Kidney (tissue), 14 donors: Measurements from ENCODE around the gene B3GAT1. TPM values are rescaled to one million over a fixed set of nuclear protein-coding genes. Genes with fewer than 3 reads are reported as not detected.

ENCODE experiments used
- DNase-seq, 5 donors: peaks; one replicate each; pipeline ENCODE4 v3.0.0-alpha.2; 2013 to 2020
- FAIRE-seq: peaks from 2 replicates; lab custom pipeline; 2012; peaks lifted over from hg19 to GRCh38; lab: Jason Lieb, UNC
- H3K27ac ChIP-seq, 2 donors: one replicate each; pipeline ENCODE4 v1.7.0; 2013; ENCODE audit warnings: low read depth in 2 of 2, low read length in 2 of 2, inconsistent platforms in 1 of 2
- H3K27me3 ChIP-seq: one replicate; pipeline ENCODE4 v1.7.1; 2013; ENCODE audit warnings: low read length, inconsistent platforms; ENCODE audit not compliant: control insufficient read depth, insufficient read depth
- H3K36me3 ChIP-seq, 3 donors: one replicate each; pipeline versions ENCODE4 v1.7.0 to v1.7.1; 2013; ENCODE audit warnings: low read length in 3 of 3, control low read depth in 1 of 3, inconsistent platforms in 1 of 3; ENCODE audit not compliant: insufficient read depth in 3 of 3, control insufficient read depth in 2 of 3
- H3K4me1 ChIP-seq, 3 donors: one replicate each; pipeline versions ENCODE4 v1.7.0 to v1.7.1; 2013; ENCODE audit warnings: low read length in 3 of 3, inconsistent platforms in 1 of 3, low read depth in 1 of 3; ENCODE audit not compliant: control insufficient read depth in 2 of 3, insufficient read depth in 2 of 3
- H3K4me3 ChIP-seq, 3 donors: one replicate each; pipeline versions ENCODE4 v1.7.0 to v1.8.1; 2013; ENCODE audit warnings: low read length in 3 of 3, control low read depth in 1 of 3, inconsistent platforms in 1 of 3
- H3K9ac ChIP-seq, 3 donors: one replicate each; pipeline versions ENCODE4 v1.7.0 to v1.7.1; 2013; ENCODE audit warnings: low read length in 3 of 3, control low read depth in 1 of 3, inconsistent platforms in 1 of 3
- H3K9me3 ChIP-seq, 3 donors: one replicate each; pipeline versions ENCODE4 v1.7.0 to v1.7.1; 2013; ENCODE audit warnings: low read length in 3 of 3, control low read depth in 1 of 3, inconsistent platforms in 1 of 3; ENCODE audit not compliant: control insufficient read depth in 2 of 3, insufficient read depth in 1 of 3
- CTCF ChIP-seq: IDR thresholded peaks from 3 replicates; pipeline ENCODE4 v1.5.1; 2012; ENCODE audit warnings: mild to moderate bottlenecking, moderate library complexity, borderline replicate concordance; ENCODE audit not compliant: insufficient read depth; ENCODE audit errors: extremely low read depth
- intact Hi-C: fragments of 100-400 bp; cut with DNase I; formaldehyde crosslinking; loops from one replicate; pipeline ENCODE4 v1.11.1; 2022
- polyA plus RNA-seq: library from polyadenylated mRNA; stranded (reverse); fragments of 350-450 nt; fragmentation: Illumina TruSeq; extraction: RNeasy Lipid Tissue Mini Kit (QIAGEN cat#74804); gene quantifications from one replicate; pipeline ENCODE4 v1.2.3, GENCODE V29; 2014; ENCODE audit warnings: low read depth, low replicate concordance; ENCODE audit not compliant: insufficient read depth
- total RNA-seq: library from RNA; stranded (reverse); fragmentation: NEBNext Ultra II Directional; extraction: Animal tissue kit (Norgen Biotek cat#: 25700); gene quantifications from one replicate; pipeline ENCODE4 v1.2.1, GENCODE V29; 2021
- donor health status: control.
- donor health status: control.
- donor health status: control.
- donor health status: control.
- donor health status: control.
- donor health status: DM: yes; HTN: yes; CAD: no.
- donor health status: Normal renal cell carcinoma (clear cell type).

Gene B3GAT1
- total and polyA plus RNA-seq, 2 donors from 2014 or later: 0.82 to 3.7 TPM

- DNase-seq: no peak
- no peak overlapping the region for H3K4me3 ChIP-seq
- no peaks in the 10 kb centered on the region for H3K27me3 ChIP-seq
- H3K9ac ChIP-seq: no peak overlapping the region
- FAIRE-seq: no peak
- no peaks in the 10 kb centered on the region for H3K9me3 ChIP-seq
- intact Hi-C loops: no loop called here
- no peaks in the 10 kb centered on the region for H3K4me1 ChIP-seq
- H3K27ac ChIP-seq: no peak overlapping the region
- H3K36me3 ChIP-seq: no peaks in the 10 kb centered on the region
- no peak for TF ChIP-seq CTCF
Observed at GRCh38 chr11:134429106-134429505, 17.1 kb upstream of the B3GAT1 start.

- H3K4me1 ChIP-seq: no peaks in the 10 kb centered on the region
- DNase-seq (no peak), FAIRE-seq (no peak)
- H3K27me3 ChIP-seq: no peaks in the 10 kb centered on the region
- H3K36me3 ChIP-seq: no peaks in the 10 kb centered on the region
- no peak overlapping the region for H3K9ac ChIP-seq
- H3K27ac ChIP-seq: no peak overlapping the region
- intact Hi-C loops: no loop called here
- no peak for TF ChIP-seq CTCF
- H3K9me3 ChIP-seq: no peaks in the 10 kb centered on the region
- H3K4me3 ChIP-seq: no peak overlapping the region
Observed at GRCh38 chr11:134425816-134426536, 13.9 kb upstream of the B3GAT1 start.

GRCh38 chr11:134425413-134425812 is 13.4 kb upstream of the B3GAT1 start:
- FAIRE-seq (no peak), DNase-seq (no peak)
- Histone ChIP-seq H3K4me3 (no peak overlapping the region), H3K9me3 (no peaks in the 10 kb centered on the region), H3K9ac (no peak overlapping the region), H3K27me3 (no peaks in the 10 kb centered on the region), H3K27ac (no peak overlapping the region), H3K4me1 (no peaks in the 10 kb centered on the region), H3K36me3 (no peaks in the 10 kb centered on the region)
- intact Hi-C loops: no loop called here
- no peak for TF ChIP-seq CTCF

- Histone ChIP-seq H3K4me1 (no peaks in the 10 kb centered on the region), H3K9me3 (no peaks in the 10 kb centered on the region), H3K27me3 (no peaks in the 10 kb centered on the region), H3K27ac (no peak overlapping the region), H3K36me3 (no peaks in the 10 kb centered on the region), H3K9ac (no peak overlapping the region), H3K4me3 (no peak overlapping the region)
- no peak for FAIRE-seq
- no peak for TF ChIP-seq CTCF
- no peak for DNase-seq
- intact Hi-C loops: no loop called here
Observed at GRCh38 chr11:134423106-134423505, 11.1 kb upstream of the B3GAT1 start.
